Activated naive CD8-positive, alpha-beta T cell treated with anti-CD3 and anti-CD28 coated beads, Interleukin-2, amount 50 U/mL, for 24 hours (primary cell): Measurements from ENCODE around the gene PREB.
A peak's percentile ranks its signal among the peaks of the same experiment; 100 is the strongest.

ENCODE experiments used
- ATAC-seq: fragments of 150-1000 bp; cut with Tn5 transposase; one replicate; pipeline ENCODE4 v1.10.0; 2021
- DNase-seq: peaks from one replicate; pipeline ENCODE4 v3.0.0; 2021
- H3K27ac Mint-ChIP-seq: one replicate; pipeline ENCODE4 v1.8.0; 2021; ENCODE audit warnings: mild to moderate bottlenecking, mixed read lengths
- H3K27me3 Mint-ChIP-seq: one replicate; pipeline ENCODE4 v1.8.0; 2021; ENCODE audit warnings: mixed read lengths
- H3K36me3 Mint-ChIP-seq: one replicate; pipeline ENCODE4 v1.8.0; 2021; ENCODE audit warnings: low read depth, mixed read lengths
- H3K4me1 Mint-ChIP-seq: one replicate; pipeline ENCODE4 v1.8.0; 2021; ENCODE audit warnings: mixed read lengths
- H3K4me3 Mint-ChIP-seq: one replicate; pipeline ENCODE4 v1.8.0; 2021; ENCODE audit warnings: mild to moderate bottlenecking, moderate library complexity, mixed read lengths
- H3K9me3 Mint-ChIP-seq: one replicate; pipeline ENCODE4 v1.8.0; 2021; ENCODE audit warnings: mixed read lengths

Gene PREB

DNA sequence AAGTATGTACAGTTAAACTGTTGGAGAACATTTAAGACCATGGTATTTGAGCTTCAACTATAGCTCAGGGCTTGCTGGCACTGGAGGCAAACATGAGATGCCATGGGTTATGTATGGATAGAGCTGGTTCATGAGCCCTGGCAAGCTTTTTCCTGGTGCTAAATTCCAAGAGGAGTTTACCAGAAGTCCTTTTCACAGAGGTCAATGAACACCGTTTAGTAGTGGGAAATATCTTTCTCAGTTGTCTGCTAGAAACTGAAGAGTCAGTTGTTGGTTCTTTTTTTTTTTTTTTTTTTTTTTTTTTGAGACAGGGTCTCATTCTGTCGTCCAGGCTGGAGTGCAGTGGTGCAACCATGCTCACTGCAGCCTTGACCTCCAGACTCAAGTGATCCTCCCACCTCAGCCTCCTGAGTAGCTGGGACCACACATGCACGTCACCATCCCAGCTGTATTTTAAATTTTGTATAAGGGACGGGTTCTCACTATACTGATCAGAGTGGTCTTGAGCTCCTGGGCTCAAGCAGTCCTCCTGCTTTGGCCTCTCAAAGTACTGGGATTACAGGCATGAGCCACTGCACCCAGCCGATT is 46.5 kb downstream of the PREB start:
- H3K36me3 Mint-ChIP-seq = no peaks in the 10 kb centered on the region
- DNase-seq (no peak), ATAC-seq (no peak)
- H3K4me3 Mint-ChIP-seq = peak overlapping the region; percentile 80
- H3K27ac Mint-ChIP-seq = no peak overlapping the region
- H3K4me1 Mint-ChIP-seq = peaks cover 20% of the 10 kb centered on the region
- H3K9me3 Mint-ChIP-seq = no peaks in the 10 kb centered on the region
- no peaks in the 10 kb centered on the region for H3K27me3 Mint-ChIP-seq

DNA sequence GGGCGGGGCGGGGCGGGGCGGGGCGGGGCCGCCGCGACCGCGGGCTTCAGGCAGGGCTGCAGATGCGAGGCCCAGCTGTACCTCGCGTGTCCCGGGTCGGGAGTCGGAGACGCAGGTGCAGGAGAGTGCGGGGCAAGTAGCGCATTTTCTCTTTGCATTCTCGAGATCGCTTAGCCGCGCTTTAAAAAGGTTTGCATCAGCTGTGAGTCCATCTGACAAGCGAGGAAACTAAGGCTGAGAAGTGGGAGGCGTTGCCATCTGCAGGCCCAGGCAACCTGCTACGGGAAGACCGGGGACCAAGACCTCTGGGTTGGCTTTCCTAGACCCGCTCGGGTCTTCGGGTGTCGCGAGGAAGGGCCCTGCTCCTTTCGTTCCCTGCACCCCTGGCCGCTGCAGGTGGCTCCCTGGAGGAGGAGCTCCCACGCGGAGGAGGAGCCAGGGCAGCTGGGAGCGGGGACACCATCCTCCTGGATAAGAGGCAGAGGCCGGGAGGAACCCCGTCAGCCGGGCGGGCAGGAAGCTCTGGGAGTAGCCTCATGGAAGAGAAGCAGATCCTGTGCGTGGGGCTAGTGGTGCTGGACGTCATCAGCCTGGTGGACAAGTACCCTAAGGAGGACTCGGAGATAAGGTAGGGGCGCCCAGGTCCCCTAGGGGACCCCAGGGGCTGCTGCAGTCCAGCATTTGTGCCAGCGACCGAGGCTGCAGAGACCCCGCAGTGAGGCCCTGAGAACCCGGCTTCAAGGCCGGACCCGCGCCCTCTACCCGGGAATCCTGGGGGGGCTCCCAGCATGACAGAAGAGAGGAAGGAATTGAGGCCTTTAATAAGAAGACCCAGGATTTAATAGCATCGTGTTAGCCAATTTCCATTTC is 47.5 kb downstream of the PREB start, which contains the start of gene KHK:
Gene KHK (plus strand): TSS at position 49 of the 870 bp plus-strand sequence. CDS start 488 bp downstream, at position 537.
- DNase-seq (peak; percentile 30), ATAC-seq (peak; percentile 1)
- Mint-ChIP-seq H3K36me3 (no peaks in the 10 kb centered on the region), H3K9me3 (no peaks in the 10 kb centered on the region), H3K27me3 (no peaks in the 10 kb centered on the region), H3K4me1 (peaks cover 20% of the 10 kb centered on the region), H3K4me3 (peak within 1 kb of the TSS; percentile 80), H3K27ac (peak within 1 kb of the TSS; percentile 71)

DNA sequence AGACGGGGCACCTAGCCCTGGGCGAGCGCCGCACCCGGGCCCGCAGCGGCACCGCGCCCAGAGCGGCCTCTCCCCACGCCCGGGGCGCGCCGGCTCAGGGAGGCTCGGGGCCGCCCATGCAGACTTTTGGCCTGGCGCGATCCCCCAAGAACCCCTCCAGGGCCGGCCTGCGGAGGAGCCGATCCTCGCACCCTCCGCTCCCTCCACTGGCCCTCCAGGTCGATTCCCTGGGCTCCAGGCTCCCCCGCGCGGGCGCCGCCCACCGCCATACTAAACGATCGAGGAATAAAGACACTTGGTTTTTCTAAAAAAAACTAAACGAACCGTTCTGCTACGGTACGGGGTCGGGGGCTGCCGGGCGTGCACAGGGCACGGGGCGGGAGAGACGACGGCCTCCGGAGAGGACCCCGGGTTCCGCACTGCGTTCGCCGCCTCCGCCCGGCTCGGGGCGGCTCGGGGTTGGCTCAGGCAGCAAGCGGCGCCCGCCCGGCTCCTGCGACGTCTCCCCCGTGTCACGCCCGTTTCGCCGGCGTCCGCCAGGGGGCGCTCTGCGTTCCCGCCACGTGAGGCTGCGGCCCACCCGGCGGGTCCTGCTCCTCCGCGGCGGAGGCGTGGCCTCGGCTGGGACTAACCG is 48.2 kb downstream of the PREB start:
- H3K27me3 Mint-ChIP-seq = no peaks in the 10 kb centered on the region
- ATAC-seq = peak; percentile 93
- H3K4me1 Mint-ChIP-seq = peaks cover 27% of the 10 kb centered on the region
- DNase-seq = peak; percentile 99
- H3K9me3 Mint-ChIP-seq = no peaks in the 10 kb centered on the region
- peak overlapping the region; percentile 71 for H3K27ac Mint-ChIP-seq
- no peaks in the 10 kb centered on the region for H3K36me3 Mint-ChIP-seq
- peak overlapping the region; percentile 80 for H3K4me3 Mint-ChIP-seq

GRCh38 chr2:27085673-27086089 is 48.8 kb downstream of the PREB start:
- DNase-seq = peak; percentile 55
- Mint-ChIP-seq H3K4me1 (peaks cover 33% of the 10 kb centered on the region), H3K27me3 (no peaks in the 10 kb centered on the region), H3K36me3 (no peaks in the 10 kb centered on the region), H3K9me3 (no peaks in the 10 kb centered on the region), H3K4me3 (peak overlapping the region; percentile 80), H3K27ac (peak overlapping the region; percentile 35)
- ATAC-seq = no peak

DNA sequence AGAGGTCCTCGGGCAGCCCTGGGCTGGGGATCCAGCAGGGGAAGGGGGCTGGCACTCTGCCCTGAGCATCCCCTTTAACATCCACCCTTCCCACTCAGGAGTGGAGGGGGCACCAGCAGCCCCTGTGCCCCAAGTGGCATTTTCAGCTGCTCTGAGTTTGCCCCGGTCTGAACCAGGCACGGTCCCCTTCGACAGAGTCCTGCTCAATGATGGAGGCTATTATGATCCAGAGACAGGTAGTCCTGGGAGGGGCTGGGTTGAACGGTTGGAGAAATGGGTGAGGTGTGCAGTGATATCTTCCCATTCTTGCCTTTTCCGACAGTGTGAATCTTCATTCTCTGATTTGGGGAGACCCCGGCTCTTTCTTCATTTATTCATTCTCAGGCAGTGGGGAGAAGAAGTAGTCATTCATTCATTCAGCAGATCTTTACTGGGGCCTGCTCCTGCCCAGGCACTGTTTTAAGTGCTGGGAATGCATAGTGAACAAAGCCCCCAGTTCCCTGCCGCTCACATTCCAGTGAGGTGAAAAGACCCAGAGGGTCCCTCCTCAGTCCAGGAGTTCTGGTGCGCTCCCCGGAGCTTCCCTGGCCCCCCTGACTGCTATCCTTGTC is 49.3 kb downstream of the PREB start:
- H3K9me3 Mint-ChIP-seq = no peaks in the 10 kb centered on the region
- H3K27ac Mint-ChIP-seq = peak overlapping the region; percentile 35
- no peaks in the 10 kb centered on the region for H3K36me3 Mint-ChIP-seq
- ATAC-seq (no peak), DNase-seq (no peak)
- H3K27me3 Mint-ChIP-seq = no peaks in the 10 kb centered on the region
- H3K4me1 Mint-ChIP-seq = peaks cover 37% of the 10 kb centered on the region
- H3K4me3 Mint-ChIP-seq = peak overlapping the region; percentile 80

DNA sequence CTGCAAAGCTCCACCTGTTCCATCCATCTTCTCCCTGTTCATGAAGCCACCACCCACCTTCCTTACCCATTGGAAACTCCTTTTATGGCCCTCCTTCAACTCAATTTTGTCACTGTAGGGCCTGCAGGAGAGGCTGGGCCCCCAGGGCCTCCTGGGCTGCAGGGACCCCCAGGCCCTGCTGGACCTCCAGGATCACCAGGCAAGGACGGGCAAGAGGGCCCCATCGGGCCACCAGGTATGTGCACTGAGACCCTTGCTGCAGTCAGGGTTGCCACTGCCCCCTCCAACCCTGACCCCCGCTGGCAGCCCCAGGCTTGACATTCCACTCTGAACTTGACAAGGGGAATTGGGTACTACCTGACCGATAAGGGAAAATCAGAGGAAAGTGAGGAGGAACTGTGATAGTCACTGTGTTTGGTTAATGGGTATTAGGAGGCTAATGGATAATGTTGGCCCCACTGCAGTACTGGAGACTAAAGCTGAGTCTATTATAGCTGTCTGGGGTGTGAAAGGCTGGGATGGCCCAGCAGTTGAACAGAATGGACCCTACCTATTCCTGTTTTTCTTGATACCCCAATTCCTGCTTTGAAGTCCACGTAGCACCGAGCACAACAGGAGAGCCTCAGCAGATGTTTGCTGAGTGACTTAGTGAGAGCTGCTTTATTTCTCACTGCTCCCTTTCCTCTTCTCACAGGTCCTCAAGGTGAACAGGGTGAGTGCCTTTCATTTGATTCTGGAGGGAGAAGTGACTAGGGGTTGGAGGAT is 50.0 kb downstream of the PREB start:
- Mint-ChIP-seq H3K27ac (no peak overlapping the region), H3K36me3 (no peaks in the 10 kb centered on the region), H3K9me3 (no peaks in the 10 kb centered on the region), H3K27me3 (no peaks in the 10 kb centered on the region), H3K4me1 (peaks cover 40% of the 10 kb centered on the region), H3K4me3 (peak overlapping the region; percentile 80)
- ATAC-seq (no peak), DNase-seq (no peak)

DNA sequence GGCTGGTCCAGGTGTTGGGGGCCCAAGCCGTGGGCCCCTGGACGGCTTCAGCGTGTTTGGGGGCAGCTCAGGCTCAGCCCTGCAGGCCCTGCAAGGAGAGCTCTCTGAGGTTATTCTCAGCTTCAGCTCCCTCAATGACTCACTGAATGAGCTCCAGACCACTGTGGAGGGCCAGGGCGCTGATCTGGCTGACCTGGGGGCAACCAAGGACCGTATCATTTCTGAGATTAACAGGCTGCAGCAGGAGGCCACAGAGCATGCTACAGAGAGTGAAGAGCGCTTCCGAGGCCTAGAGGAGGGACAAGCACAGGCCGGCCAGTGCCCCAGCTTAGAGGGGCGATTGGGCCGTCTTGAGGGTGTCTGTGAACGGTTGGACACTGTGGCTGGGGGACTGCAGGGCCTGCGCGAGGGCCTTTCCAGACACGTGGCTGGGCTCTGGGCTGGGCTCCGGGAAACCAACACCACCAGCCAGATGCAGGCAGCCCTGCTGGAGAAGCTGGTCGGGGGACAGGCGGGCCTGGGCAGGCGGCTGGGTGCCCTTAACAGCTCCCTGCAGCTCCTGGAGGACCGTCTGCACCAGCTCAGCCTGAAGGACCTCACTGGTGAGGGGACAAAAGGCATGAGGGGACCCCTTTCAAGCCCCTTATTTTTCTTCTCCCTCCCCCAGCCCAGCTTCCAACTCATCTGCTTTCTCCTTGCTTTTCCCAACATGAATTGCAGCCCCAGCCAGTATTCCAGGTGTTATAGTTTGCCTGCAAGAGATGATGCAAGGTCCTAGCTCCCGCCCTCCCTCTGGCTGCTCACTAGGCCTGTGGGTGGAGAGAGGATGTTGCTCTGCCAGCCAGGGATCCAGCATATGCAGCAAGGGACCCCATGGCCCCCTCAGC is 50.8 kb downstream of the PREB start:
- Mint-ChIP-seq H3K27ac (no peak overlapping the region), H3K36me3 (no peaks in the 10 kb centered on the region), H3K4me1 (peaks cover 40% of the 10 kb centered on the region), H3K4me3 (no peak overlapping the region), H3K27me3 (no peaks in the 10 kb centered on the region), H3K9me3 (no peaks in the 10 kb centered on the region)
- no peak for ATAC-seq
- no peak for DNase-seq

DNA sequence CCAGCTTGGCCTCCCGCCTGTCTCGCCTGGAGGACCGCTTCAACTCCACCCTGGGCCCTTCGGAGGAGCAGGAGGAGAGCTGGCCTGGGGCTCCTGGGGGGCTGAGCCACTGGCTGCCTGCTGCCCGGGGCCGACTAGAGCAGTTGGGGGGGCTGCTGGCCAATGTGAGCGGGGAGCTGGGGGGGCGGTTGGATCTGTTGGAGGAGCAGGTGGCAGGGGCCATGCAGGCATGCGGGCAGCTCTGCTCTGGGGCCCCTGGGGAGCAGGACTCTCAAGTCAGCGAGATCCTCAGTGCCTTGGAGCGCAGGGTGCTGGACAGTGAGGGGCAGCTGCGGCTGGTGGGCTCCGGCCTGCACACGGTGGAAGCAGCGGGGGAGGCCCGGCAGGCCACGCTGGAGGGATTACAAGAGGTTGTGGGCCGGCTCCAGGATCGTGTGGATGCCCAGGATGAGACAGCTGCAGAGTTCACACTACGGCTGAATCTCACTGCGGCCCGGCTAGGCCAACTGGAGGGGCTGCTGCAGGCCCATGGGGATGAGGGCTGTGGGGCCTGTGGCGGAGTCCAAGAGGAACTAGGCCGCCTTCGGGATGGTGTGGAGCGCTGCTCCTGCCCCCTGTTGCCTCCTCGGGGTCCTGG is 51.5 kb downstream of the PREB start:
- DNase-seq (no peak), ATAC-seq (no peak)
- H3K27ac Mint-ChIP-seq = no peak overlapping the region
- H3K36me3 Mint-ChIP-seq = no peaks in the 10 kb centered on the region
- H3K4me1 Mint-ChIP-seq = peaks cover 39% of the 10 kb centered on the region
- no peaks in the 10 kb centered on the region for H3K27me3 Mint-ChIP-seq
- H3K4me3 Mint-ChIP-seq = no peak overlapping the region
- no peaks in the 10 kb centered on the region for H3K9me3 Mint-ChIP-seq

GRCh38 chr2:27081984-27082772 is 52.3 kb downstream of the PREB start:
- Mint-ChIP-seq H3K27ac (peak overlapping the region; percentile 94), H3K4me3 (peak overlapping the region; percentile 74), H3K4me1 (peaks cover 36% of the 10 kb centered on the region), H3K9me3 (no peaks in the 10 kb centered on the region), H3K27me3 (no peaks in the 10 kb centered on the region), H3K36me3 (no peaks in the 10 kb centered on the region)
- no peak for ATAC-seq
- no peak for DNase-seq
